NT2/D1 (cell line): ENCODE results near the gene DRAM1.

ENCODE experiments used
- SUZ12 ChIP-seq: IDR thresholded peaks from 2 replicates; pipeline ENCODE4 v1.6.1; 2011; ENCODE audit not compliant: insufficient read length, insufficient read depth; ENCODE audit errors: extremely low read depth
- YY1 ChIP-seq: IDR thresholded peaks from 2 replicates; pipeline ENCODE4 v1.6.1; 2011; ENCODE audit not compliant: insufficient read length, insufficient read depth
- ZNF274 ChIP-seq: IDR thresholded peaks from 2 replicates; pipeline ENCODE4 v1.6.1; 2011; ENCODE audit warnings: mild to moderate bottlenecking, low read depth, low read length

DNA sequence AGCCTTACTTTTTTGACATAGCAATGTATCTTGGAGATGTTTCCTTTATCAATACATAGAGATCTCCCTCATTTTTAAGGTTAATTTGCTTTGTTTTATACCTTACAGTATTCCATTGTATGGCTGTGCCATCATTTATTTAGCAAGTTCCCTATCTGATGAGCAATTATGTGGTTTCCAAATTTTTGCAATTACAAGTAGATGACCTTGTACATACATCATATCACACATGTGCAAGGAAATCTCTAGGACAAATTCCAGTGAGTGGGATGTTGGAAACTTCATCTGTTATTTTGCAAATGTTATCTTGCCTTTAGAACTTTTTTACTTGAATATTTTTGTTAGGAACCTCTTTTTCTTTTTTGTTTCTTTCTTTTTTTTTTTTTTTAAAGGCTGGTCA is 49.7 kb downstream of the DRAM1 start:
- TF ChIP-seq SUZ12, result no peak
- TF ChIP-seq ZNF274, result no peak
- TF ChIP-seq YY1, result no peak
